ENCODE data around the gene MAGI2. TPM values are rescaled to one million over a fixed set of nuclear protein-coding genes. Genes with fewer than 3 reads are reported as not detected.

The MAGI2 gene
- total and polyA plus RNA-seq, 2 of the 13 experiments (the other 11 are each of a cell fraction or from before 2014, with no cell fraction given) = 1.5 to 3.8 TPM

DNA sequence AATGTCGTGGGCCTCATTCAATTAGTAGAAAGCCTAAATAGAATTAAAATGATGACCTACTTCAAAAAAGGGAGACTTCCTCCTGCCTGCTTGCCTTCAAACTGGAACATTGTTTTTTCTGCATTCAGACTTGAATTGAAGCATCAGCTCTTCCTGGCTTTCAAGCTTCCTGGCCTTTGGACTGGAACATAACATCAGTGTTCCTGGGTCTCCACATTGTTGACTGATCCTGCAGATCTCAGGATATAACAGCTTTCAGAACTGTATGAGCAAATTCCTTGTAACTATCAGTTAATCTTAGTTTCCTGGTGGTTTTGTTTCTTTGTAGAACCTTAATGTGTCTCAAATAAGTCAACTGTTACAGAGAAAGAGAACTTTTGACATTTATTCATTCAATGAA lies 18.6 kb downstream of the MAGI2 start (continued):
- TF ChIP-seq ELF3 (CRISPR knock-in tag; IDR thresholded peaks at IDR 0.05) = peak; percentile 80
- TF ChIP-seq SOX5 (CRISPR knock-in tag; IDR thresholded peaks at IDR 0.05; ENCODE audit: borderline replicate concordance) = peak; percentile 53; the same call in 1 of the 2 replicates
- TF ChIP-seq, protein P1, sequence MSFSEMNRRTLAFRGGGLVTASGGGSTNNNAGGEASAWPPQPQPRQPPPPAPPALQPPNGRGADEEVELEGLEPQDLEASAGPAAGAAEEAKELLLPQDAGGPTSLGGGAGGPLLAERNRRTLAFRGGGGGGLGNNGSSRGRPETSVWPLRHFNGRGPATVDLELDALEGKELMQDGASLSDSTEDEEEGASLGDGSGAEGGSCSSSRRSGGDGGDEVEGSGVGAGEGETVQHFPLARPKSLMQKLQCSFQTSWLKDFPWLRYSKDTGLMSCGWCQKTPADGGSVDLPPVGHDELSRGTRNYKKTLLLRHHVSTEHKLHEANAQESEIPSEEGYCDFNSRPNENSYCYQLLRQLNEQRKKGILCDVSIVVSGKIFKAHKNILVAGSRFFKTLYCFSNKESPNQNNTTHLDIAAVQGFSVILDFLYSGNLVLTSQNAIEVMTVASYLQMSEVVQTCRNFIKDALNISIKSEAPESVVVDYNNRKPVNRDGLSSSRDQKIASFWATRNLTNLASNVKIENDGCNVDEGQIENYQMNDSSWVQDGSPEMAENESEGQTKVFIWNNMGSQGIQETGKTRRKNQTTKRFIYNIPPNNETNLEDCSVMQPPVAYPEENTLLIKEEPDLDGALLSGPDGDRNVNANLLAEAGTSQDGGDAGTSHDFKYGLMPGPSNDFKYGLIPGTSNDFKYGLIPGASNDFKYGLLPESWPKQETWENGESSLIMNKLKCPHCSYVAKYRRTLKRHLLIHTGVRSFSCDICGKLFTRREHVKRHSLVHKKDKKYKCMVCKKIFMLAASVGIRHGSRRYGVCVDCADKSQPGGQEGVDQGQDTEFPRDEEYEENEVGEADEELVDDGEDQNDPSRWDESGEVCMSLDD (CRISPR knock-in tag; IDR thresholded peaks at IDR 0.05; ENCODE audit: borderline replicate concordance) = no peak
- TF ChIP-seq NCOR1 (IDR thresholded peaks at IDR 0.05; ENCODE audit: borderline replicate concordance, low read length) = no peak
- no peak for TF ChIP-seq TCF12 (IDR thresholded peaks at IDR 0.05)
- TF ChIP-seq TCF12 (CRISPR knock-in tag; IDR thresholded peaks at IDR 0.05) = no peak
- peak; percentile 48; the same call in 1 of the 2 replicates for TF ChIP-seq ELF1 (CRISPR knock-in tag; IDR thresholded peaks at IDR 0.05)
- no peak for TF ChIP-seq RARA (CRISPR knock-in tag; IDR thresholded peaks at IDR 0.05)
- no peak for TF ChIP-seq ZNF773 (CRISPR knock-in tag; IDR thresholded peaks at IDR 0.05; ENCODE audit: borderline replicate concordance)
- no peak for TF ChIP-seq AGO2 (optimal IDR thresholded peaks at IDR 0.05; ENCODE audit: low read depth, low read length)
- no peak for TF ChIP-seq MIER2 (CRISPR knock-in tag; IDR thresholded peaks at IDR 0.05)
- TF ChIP-seq ZNF83 (CRISPR knock-in tag; IDR thresholded peaks at IDR 0.05; ENCODE audit: borderline replicate concordance) = no peak
- TF ChIP-seq SP4 (CRISPR knock-in tag; IDR thresholded peaks at IDR 0.05) = no peak
- TF ChIP-seq ZFX (CRISPR knock-in tag; IDR thresholded peaks at IDR 0.05; ENCODE audit: low read depth) = no peak
- no peak for TF ChIP-seq ZNF766 (CRISPR knock-in tag; IDR thresholded peaks at IDR 0.05; ENCODE audit: borderline replicate concordance)
- TF ChIP-seq ZNF225 (CRISPR knock-in tag; IDR thresholded peaks at IDR 0.05) = no peak
- 0 out of 2 replicates have a peak, but pooled peaks have one; percentile 18 for TF ChIP-seq FOSL2 (CRISPR knock-in tag; IDR thresholded peaks at IDR 0.05)
- no peak for TF ChIP-seq CENPT (CRISPR knock-in tag; IDR thresholded peaks at IDR 0.05; ENCODE audit: low read depth)
- TF ChIP-seq HOXA5 (CRISPR knock-in tag; IDR thresholded peaks at IDR 0.05) = no peak
- TF ChIP-seq RAD21 (CRISPR knock-in tag; IDR thresholded peaks at IDR 0.05) = no peak
- TF ChIP-seq, protein P2, sequence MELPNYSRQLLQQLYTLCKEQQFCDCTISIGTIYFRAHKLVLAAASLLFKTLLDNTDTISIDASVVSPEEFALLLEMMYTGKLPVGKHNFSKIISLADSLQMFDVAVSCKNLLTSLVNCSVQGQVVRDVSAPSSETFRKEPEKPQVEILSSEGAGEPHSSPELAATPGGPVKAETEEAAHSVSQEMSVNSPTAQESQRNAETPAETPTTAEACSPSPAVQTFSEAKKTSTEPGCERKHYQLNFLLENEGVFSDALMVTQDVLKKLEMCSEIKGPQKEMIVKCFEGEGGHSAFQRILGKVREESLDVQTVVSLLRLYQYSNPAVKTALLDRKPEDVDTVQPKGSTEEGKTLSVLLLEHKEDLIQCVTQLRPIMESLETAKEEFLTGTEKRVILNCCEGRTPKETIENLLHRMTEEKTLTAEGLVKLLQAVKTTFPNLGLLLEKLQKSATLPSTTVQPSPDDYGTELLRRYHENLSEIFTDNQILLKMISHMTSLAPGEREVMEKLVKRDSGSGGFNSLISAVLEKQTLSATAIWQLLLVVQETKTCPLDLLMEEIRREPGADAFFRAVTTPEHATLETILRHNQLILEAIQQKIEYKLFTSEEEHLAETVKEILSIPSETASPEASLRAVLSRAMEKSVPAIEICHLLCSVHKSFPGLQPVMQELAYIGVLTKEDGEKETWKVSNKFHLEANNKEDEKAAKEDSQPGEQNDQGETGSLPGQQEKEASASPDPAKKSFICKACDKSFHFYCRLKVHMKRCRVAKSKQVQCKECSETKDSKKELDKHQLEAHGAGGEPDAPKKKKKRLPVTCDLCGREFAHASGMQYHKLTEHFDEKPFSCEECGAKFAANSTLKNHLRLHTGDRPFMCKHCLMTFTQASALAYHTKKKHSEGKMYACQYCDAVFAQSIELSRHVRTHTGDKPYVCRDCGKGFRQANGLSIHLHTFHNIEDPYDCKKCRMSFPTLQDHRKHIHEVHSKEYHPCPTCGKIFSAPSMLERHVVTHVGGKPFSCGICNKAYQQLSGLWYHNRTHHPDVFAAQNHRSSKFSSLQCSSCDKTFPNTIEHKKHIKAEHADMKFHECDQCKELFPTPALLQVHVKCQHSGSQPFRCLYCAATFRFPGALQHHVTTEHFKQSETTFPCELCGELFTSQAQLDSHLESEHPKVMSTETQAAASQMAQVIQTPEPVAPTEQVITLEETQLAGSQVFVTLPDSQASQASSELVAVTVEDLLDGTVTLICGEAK (IDR thresholded peaks at IDR 0.05) = no peak
- TF ChIP-seq, protein P2 (CRISPR knock-in tag; IDR thresholded peaks at IDR 0.05) = no peak
